Measurements from ENCODE around the gene MAP3K19. TPM values are rescaled to one million over a fixed set of nuclear protein-coding genes. Genes with fewer than 3 reads are reported as not detected.

Gene MAP3K19, protein sequence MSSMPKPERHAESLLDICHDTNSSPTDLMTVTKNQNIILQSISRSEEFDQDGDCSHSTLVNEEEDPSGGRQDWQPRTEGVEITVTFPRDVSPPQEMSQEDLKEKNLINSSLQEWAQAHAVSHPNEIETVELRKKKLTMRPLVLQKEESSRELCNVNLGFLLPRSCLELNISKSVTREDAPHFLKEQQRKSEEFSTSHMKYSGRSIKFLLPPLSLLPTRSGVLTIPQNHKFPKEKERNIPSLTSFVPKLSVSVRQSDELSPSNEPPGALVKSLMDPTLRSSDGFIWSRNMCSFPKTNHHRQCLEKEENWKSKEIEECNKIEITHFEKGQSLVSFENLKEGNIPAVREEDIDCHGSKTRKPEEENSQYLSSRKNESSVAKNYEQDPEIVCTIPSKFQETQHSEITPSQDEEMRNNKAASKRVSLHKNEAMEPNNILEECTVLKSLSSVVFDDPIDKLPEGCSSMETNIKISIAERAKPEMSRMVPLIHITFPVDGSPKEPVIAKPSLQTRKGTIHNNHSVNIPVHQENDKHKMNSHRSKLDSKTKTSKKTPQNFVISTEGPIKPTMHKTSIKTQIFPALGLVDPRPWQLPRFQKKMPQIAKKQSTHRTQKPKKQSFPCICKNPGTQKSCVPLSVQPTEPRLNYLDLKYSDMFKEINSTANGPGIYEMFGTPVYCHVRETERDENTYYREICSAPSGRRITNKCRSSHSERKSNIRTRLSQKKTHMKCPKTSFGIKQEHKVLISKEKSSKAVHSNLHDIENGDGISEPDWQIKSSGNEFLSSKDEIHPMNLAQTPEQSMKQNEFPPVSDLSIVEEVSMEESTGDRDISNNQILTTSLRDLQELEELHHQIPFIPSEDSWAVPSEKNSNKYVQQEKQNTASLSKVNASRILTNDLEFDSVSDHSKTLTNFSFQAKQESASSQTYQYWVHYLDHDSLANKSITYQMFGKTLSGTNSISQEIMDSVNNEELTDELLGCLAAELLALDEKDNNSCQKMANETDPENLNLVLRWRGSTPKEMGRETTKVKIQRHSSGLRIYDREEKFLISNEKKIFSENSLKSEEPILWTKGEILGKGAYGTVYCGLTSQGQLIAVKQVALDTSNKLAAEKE (N-terminal part only)
- not detected in 2 replicates for total RNA-seq

DNA sequence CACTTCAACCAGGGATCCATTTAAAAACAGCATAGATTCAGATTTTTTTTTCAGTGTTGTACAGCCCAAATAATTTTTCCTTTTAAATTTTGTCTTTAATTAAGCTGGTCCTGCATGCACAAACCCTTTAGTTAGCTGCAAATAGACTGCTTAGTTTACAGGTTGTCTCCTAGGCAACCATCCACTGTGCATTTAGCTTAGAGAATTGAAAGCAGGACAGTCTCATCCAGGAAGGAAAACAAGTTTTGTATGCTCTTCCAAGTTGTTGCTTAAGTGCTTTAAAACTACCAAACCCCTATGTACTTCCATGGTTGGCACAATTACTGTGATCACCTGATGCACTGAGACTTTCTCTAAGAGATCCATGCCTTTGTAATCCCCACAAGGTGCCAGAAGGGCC lies at the start of gene MAP3K19:
TSS of gene MAP3K19 (minus strand) at position 148 of the 400 bp plus-strand sequence. CDS start 22,800 bp downstream, outside the sequence.

DNA sequence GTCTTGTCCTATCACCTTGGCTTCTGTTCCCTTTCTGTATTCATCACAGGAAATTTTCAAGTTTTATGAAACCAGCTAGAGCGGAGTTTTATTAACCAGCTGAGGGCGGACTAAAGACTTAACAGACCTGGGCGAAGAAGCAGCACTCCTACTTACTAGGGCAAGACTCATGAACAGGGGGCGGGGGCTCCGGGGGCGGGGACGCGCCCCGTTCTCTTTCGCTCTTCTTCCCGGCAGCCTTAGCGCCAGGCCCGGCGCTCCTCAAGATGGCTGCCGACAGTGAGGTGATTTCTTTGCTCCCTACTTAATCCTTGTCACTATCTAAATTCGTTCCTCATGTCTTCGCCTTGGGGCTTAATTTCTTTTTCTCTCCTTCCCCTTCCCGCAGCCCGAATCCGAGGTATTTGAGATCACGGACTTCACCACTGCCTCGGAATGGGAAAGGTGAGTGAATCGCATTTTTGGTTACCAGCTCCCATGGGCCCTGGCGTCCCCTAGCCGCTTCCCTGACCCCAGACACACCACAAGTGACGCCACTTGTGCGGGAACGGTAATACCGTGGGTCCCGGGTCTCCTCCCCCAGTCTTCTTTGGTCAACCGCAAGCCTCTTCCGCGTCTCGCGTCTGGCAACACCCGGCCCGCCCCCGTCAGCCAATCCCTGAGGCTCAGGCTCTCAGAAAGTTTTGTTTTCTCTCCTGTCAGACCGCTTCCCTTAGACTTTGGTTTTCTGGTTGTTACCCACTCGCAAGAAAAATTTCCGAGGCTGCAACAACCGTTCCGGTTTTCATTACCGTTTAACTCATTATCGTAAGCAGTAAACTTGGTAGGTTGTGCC lies 5.0 kb upstream of the MAP3K19 start, which contains the start of gene RAB3GAP1:
TSS of gene RAB3GAP1 (plus strand) at position 251 of the 835 bp plus-strand sequence. CDS start at position 267, 16 bp downstream.

DNA sequence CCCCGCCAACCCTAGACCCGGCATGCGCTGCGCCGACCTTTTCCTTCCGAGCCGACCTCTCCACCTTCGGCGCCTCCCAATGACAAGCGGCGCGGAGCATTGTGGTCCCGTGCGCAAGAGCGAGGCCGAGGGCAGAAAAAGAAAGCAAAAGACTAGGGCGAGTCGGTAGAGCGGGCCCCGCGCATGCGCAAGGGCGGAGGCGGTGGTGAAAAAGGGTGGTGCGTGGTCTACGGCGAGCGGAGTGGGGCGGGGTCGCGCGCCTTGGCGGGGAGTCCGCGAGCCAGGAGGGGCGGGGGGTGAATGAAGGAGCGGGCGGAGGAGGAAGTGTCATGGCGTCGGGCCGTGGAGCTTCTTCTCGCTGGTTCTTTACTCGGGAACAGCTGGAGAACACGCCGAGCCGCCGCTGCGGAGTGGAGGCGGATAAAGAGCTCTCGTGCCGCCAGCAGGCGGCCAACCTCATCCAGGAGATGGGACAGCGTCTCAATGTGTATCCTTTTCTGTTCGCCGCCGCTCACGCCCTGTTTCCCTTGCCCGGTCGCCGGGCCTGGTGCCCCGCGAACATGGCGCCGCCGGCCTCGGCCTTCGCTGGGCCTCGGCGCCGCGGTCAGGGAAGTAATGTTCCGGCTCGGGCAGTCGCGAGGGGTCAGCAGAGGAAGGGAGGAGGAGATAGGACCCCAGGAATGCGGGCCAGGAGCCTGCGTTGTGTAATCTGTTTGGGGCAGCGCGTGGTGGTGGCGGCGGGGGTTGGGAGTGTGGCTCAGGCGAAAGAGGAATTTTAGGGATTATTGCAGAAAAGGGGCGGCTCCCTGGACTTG lies 128.5 kb downstream of the MAP3K19 start, which contains the start of gene CCNT2:
TSS of gene CCNT2 (plus strand) at position 297 of the 815 bp plus-strand sequence. CDS start at position 330, 33 bp downstream.

Other genes starting within 250 kb of the MAP3K19 start
- gene ACMSD, start 208.8 kb downstream of the MAP3K19 start, total RNA-seq = not detected in 2 replicates
- 18.4 and 21.8 TPM in 2 replicates for gene CCNT2, start 128.6 kb downstream of the MAP3K19 start, total RNA-seq
- 89.2 and 101 TPM in 2 replicates for gene RAB3GAP1, start 4.8 kb upstream of the MAP3K19 start, total RNA-seq